GM23338 (cell line): ENCODE measurements around the gene GFRA1. TPM values are rescaled to one million over a fixed set of nuclear protein-coding genes. Genes with fewer than 3 reads are reported as not detected.

Source experiments
- ATAC-seq: fragments of 200-7000 bp; cut with Tn5 transposase; 3 replicates; pipeline ENCODE4 v1.9.1; 2020
- DNase-seq: peaks from one replicate; pipeline ENCODE4 v3.0.0-alpha.2; 2015; ENCODE audit warnings: low spot score
- H2AFZ ChIP-seq: fragments of 200-600 bp; sonication (generic); 2 replicates; pipeline ENCODE4 v1.8.0; 2016; ENCODE audit warnings: antibody characterized with exemption, mild to moderate bottlenecking, moderate library complexity
- H3F3A ChIP-seq: fragments of 200-600 bp; sonication (generic); replicated peaks from 2 replicates; pipeline ENCODE4 v1.8.0; 2017; ENCODE audit warnings: antibody characterized with exemption, mixed run types, low read depth
- H3K27ac ChIP-seq: fragments of 200-600 bp; sonication (generic); 2 replicates; pipeline ENCODE4 v1.6.1; 2016; ENCODE audit warnings: low read depth
- H3K27me3 ChIP-seq: fragments of 200-600 bp; sonication (generic); 2 replicates; pipeline ENCODE4 v1.8.0; 2016; ENCODE audit warnings: mild to moderate bottlenecking, mixed run types, moderate library complexity; ENCODE audit not compliant: insufficient read depth
- H3K36me3 ChIP-seq: fragments of 200-600 bp; sonication (generic); 2 replicates; pipeline ENCODE4 v1.8.0; 2016; ENCODE audit warnings: mild to moderate bottlenecking; ENCODE audit not compliant: insufficient read depth
- H3K4me1 ChIP-seq: fragments of 200-600 bp; sonication (generic); 2 replicates; pipeline ENCODE4 v1.8.0; 2016; ENCODE audit warnings: mild to moderate bottlenecking, moderate library complexity; ENCODE audit not compliant: insufficient read depth
- H3K4me2 ChIP-seq: fragments of 200-600 bp; sonication (generic); 2 replicates; pipeline ENCODE4 v1.7.1; 2017; ENCODE audit warnings: mixed run types
- H3K4me3 ChIP-seq: fragments of 200-600 bp; sonication (generic); 2 replicates; pipeline ENCODE4 v1.6.1; 2016; ENCODE audit warnings: mixed run types
- H3K79me2 ChIP-seq: fragments of 200-600 bp; sonication (generic); replicated peaks from 2 replicates; pipeline ENCODE4 v1.8.0; 2017; ENCODE audit warnings: mild to moderate bottlenecking; ENCODE audit not compliant: insufficient read depth
- H3K9me2 ChIP-seq: fragments of 200-600 bp; sonication (generic); 2 replicates; pipeline ENCODE4 v1.8.0; 2017; ENCODE audit not compliant: insufficient read depth
- H4K20me1 ChIP-seq: fragments of 200-600 bp; sonication (generic); replicated peaks from 2 replicates; pipeline ENCODE4 v1.8.0; 2017; ENCODE audit warnings: mild to moderate bottlenecking; ENCODE audit not compliant: insufficient read depth
- H3K27ac Mint-ChIP-seq: 2 replicates; pipeline ENCODE4 v1.8.0; 2020; ENCODE audit warnings: inconsistent platforms, mild to moderate bottlenecking, moderate library complexity, mixed read lengths
- H3K27me3 Mint-ChIP-seq: 3 replicates; pipeline ENCODE4 v1.8.0; 2022; ENCODE audit warnings: low read depth, mild to moderate bottlenecking, moderate library complexity, mixed read lengths, inconsistent platforms; ENCODE audit not compliant: insufficient read depth, poor library complexity
- H3K36me3 Mint-ChIP-seq: 3 replicates; pipeline ENCODE4 v1.8.0; 2021; ENCODE audit warnings: low read depth, mild to moderate bottlenecking, inconsistent platforms, moderate library complexity, mixed read lengths
- H3K4me1 Mint-ChIP-seq: 3 replicates; pipeline ENCODE4 v1.8.0; 2020; ENCODE audit warnings: mild to moderate bottlenecking, inconsistent platforms, mixed read lengths
- H3K4me3 Mint-ChIP-seq: 3 replicates; pipeline ENCODE4 v1.8.0; 2021; ENCODE audit warnings: moderate library complexity, mild to moderate bottlenecking, inconsistent platforms, mixed read lengths
- H3K9me3 Mint-ChIP-seq: 3 replicates; pipeline ENCODE4 v1.8.0; 2020; ENCODE audit warnings: moderate library complexity, mild to moderate bottlenecking, inconsistent platforms, mixed read lengths
- ETS1 ChIP-seq: IDR thresholded peaks from 2 replicates; pipeline ENCODE4 v1.6.1; 2016; ENCODE audit warnings: antibody characterized with exemption
- EZH2 ChIP-seq: fragments of 200-600 bp; sonication (generic); IDR thresholded peaks from one replicate; pipeline ENCODE4 v1.8.0; 2017; ENCODE audit warnings: antibody characterized with exemption, mild to moderate bottlenecking, low read depth; ENCODE audit not compliant: unreplicated experiment
- EZH2phosphoT487 ChIP-seq: fragments of 200-600 bp; sonication (generic); IDR thresholded peaks from one replicate; pipeline ENCODE4 v1.8.1; 2018; ENCODE audit warnings: antibody characterized with exemption; ENCODE audit not compliant: unreplicated experiment
- NANOG ChIP-seq: IDR thresholded peaks from 2 replicates; pipeline ENCODE4 v1.6.1; 2016; ENCODE audit warnings: antibody characterized with exemption, borderline replicate concordance
- POLR2AphosphoS5 ChIP-seq: IDR thresholded peaks from 2 replicates; pipeline ENCODE4 v1.6.1; 2016; ENCODE audit warnings: antibody characterized with exemption, low read depth
- REST ChIP-seq: IDR thresholded peaks from one replicate; pipeline ENCODE4 v1.6.1; 2018; ENCODE audit warnings: antibody characterized with exemption; ENCODE audit not compliant: unreplicated experiment
- STAT1 ChIP-seq: IDR thresholded peaks from one replicate; pipeline ENCODE4 v1.6.1; 2016; ENCODE audit warnings: antibody characterized with exemption; ENCODE audit not compliant: unreplicated experiment
- polyA plus RNA-seq: library from polyadenylated mRNA; unstranded; fragments of >200 nt; fragmentation: Nextera tagmentation; extraction: Ambion mirVana; gene quantifications from 2 replicates; pipeline ENCODE4 v1.2.1, GENCODE V29; 2016
- total RNA-seq: library from RNA; depleted of rRNA; stranded (reverse); fragments of >200 nt; shearing (Covaris generic); gene quantifications from 2 replicates; pipeline ENCODE4 v1.2.3, GENCODE V29; 2014

The GFRA1 gene
- total and polyA plus RNA-seq, 2 experiments from 2014 or later: 1.4 to 2.8 TPM

GRCh38 chr10:116216676-116217075 is 56.3 kb downstream of the GFRA1 start:
- no peak overlapping the region for H2AFZ ChIP-seq
- Mint-ChIP-seq H3K36me3 (no peaks in the 10 kb centered on the region), H3K27me3 (no peaks in the 10 kb centered on the region), H3K27ac (no peak overlapping the region), H3K9me3 (no peaks in the 10 kb centered on the region), H3K4me1 (no peaks in the 10 kb centered on the region), H3K4me3 (no peak overlapping the region)
- no peaks in the 10 kb centered on the region for H3F3A ChIP-seq
- DNase-seq (no peak), ATAC-seq (no peak)
- no peaks in the 10 kb centered on the region for H4K20me1 ChIP-seq
- no peaks in the 10 kb centered on the region for H3K9me2 ChIP-seq
- H3K27ac ChIP-seq: no peak overlapping the region
- H3K27me3 ChIP-seq: no peaks in the 10 kb centered on the region
- H3K79me2 ChIP-seq: no peaks in the 10 kb centered on the region
- TF ChIP-seq POLR2AphosphoS5 (no peak), EZH2phosphoT487 (no peak), STAT1 (no peak)
- H3K4me1 ChIP-seq: no peaks in the 10 kb centered on the region
- no peaks in the 10 kb centered on the region for H3K36me3 ChIP-seq
- H3K4me2 ChIP-seq: no peak overlapping the region
- H3K4me3 ChIP-seq: no peak overlapping the region

- no peak overlapping the region for H3K4me2 ChIP-seq
- no peaks in the 10 kb centered on the region for H3K27me3 ChIP-seq
- no peak for ATAC-seq
- 0 out of 2 replicates have a peak overlapping the region, but pooled peaks have one; percentile 14 for H2AFZ ChIP-seq
- no peak overlapping the region for H3K4me3 ChIP-seq
- H3K4me1 ChIP-seq: no peaks in the 10 kb centered on the region
- no peak for DNase-seq
- no peaks in the 10 kb centered on the region for H3F3A ChIP-seq
- no peaks in the 10 kb centered on the region for H3K9me2 ChIP-seq
- Mint-ChIP-seq H3K4me3 (no peak overlapping the region), H3K27me3 (no peaks in the 10 kb centered on the region), H3K36me3 (no peaks in the 10 kb centered on the region), H3K4me1 (no peaks in the 10 kb centered on the region), H3K9me3 (no peaks in the 10 kb centered on the region), H3K27ac (no peak overlapping the region)
- TF ChIP-seq EZH2: no peak
- no peak for TF ChIP-seq ETS1
- no peak for TF ChIP-seq REST
- no peak for TF ChIP-seq NANOG
- no peak for TF ChIP-seq STAT1
- no peaks in the 10 kb centered on the region for H3K79me2 ChIP-seq
- no peaks in the 10 kb centered on the region for H3K36me3 ChIP-seq
- no peaks in the 10 kb centered on the region for H4K20me1 ChIP-seq
- H3K27ac ChIP-seq: no peak overlapping the region
Observed at GRCh38 chr10:116215651-116216050, 57.4 kb downstream of the GFRA1 start.
